DOHH2 (cell line): ENCODE measurements around the gene PRKCZ.

Source experiments
- H3F3A ChIP-seq: fragments of 200-600 bp; sonication (generic), shearing (Covaris generic); 2 replicates; pipeline ENCODE4 v1.6.0; 2016; ENCODE audit warnings: antibody characterized with exemption, mild to moderate bottlenecking; ENCODE audit not compliant: control insufficient read depth, insufficient read depth
- H3K27ac ChIP-seq: fragments of 200-600 bp; sonication (generic); 2 replicates; pipeline ENCODE4 v1.5.1; 2014; ENCODE audit warnings: low read depth, mild to moderate bottlenecking, low read length, moderate library complexity
- H3K27me3 ChIP-seq: fragments of 200-600 bp; sonication (generic); 2 replicates; pipeline ENCODE4 v1.6.1; 2014; ENCODE audit warnings: mild to moderate bottlenecking, low read length, mixed read lengths; ENCODE audit not compliant: control insufficient read depth
- H3K36me3 ChIP-seq: fragments of 200-600 bp; sonication (generic); 2 replicates; pipeline ENCODE4 v1.6.1; 2014; ENCODE audit warnings: mild to moderate bottlenecking, low read length, moderate library complexity, mixed read lengths; ENCODE audit not compliant: control insufficient read depth
- H3K4me1 ChIP-seq: fragments of 200-600 bp; sonication (generic); 2 replicates; pipeline ENCODE4 v1.6.1; 2014; ENCODE audit warnings: mild to moderate bottlenecking, low read length, mixed read lengths; ENCODE audit not compliant: control insufficient read depth
- H3K4me2 ChIP-seq: fragments of 200-600 bp; sonication (generic); 2 replicates; pipeline ENCODE4 v1.6.0; 2014; ENCODE audit warnings: mild to moderate bottlenecking, low read length, moderate library complexity
- H3K4me3 ChIP-seq: fragments of 200-600 bp; sonication (generic); 2 replicates; pipeline ENCODE4 v1.5.1; 2014; ENCODE audit warnings: mild to moderate bottlenecking, low read length, mixed read lengths
- H3K79me2 ChIP-seq: fragments of 200-600 bp; sonication (generic); 2 replicates; pipeline ENCODE4 v1.6.1; 2014; ENCODE audit warnings: mild to moderate bottlenecking, low read length, mixed read lengths; ENCODE audit not compliant: control insufficient read depth
- H3K9me2 ChIP-seq: fragments of 200-600 bp; sonication (generic); replicated peaks from 2 replicates; pipeline ENCODE4 v1.6.1; 2014; ENCODE audit warnings: mild to moderate bottlenecking, low read length, mixed read lengths; ENCODE audit not compliant: control insufficient read depth
- H3K9me3 ChIP-seq: fragments of 200-600 bp; sonication (generic); 2 replicates; pipeline ENCODE4 v1.6.1; 2014; ENCODE audit warnings: antibody characterized with exemption, low read length, mixed read lengths; ENCODE audit not compliant: control insufficient read depth, insufficient read depth
- H4K20me1 ChIP-seq: fragments of 200-600 bp; sonication (generic); 2 replicates; pipeline ENCODE4 v1.6.0; 2014; ENCODE audit warnings: low read depth, mild to moderate bottlenecking, antibody characterized with exemption, low read length, moderate library complexity; ENCODE audit not compliant: control insufficient read depth, insufficient read depth
- EZH2phosphoT487 ChIP-seq: fragments of 200-600 bp; sonication (generic); IDR thresholded peaks from 2 replicates; pipeline ENCODE4 v1.6.1; 2017; ENCODE audit warnings: borderline replicate concordance, mild to moderate bottlenecking, antibody characterized with exemption, low read length, moderate library complexity, mixed read lengths
- TF ChIP-seq, protein P1 (sequence below): fragments of 200-600 bp; sonication (generic); IDR thresholded peaks from one replicate; pipeline ENCODE4 v1.5.1; 2014; ENCODE audit warnings: antibody characterized with exemption, mild to moderate bottlenecking, low read depth, low read length; ENCODE audit not compliant: poor library complexity, severe bottlenecking

Gene PRKCZ

DNA sequence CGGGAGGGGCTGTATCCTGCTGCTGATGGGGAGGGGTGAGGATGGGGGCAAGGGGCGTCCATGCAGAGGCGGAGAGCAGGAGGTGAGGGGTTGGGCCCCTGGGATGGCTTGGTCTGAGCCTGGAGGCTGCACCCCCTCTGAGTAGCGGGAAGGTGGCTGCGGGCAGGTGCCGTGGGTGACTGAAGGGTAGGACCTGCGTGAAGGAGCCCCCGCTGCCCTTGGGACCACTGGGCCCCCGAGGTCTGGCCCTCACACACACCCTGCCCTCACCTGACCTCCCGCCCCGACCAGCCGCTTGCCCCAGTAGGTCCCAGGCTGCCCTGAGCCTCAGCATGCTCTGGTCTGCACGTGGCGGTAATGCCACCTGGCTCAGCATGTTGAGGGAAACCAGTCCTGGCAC is 165.1 kb downstream of the PRKCZ start:
- Histone ChIP-seq H3F3A (no peaks in the 10 kb centered on the region), H3K27ac (no peak overlapping the region), H3K9me2 (no peaks in the 10 kb centered on the region), H3K79me2 (no peaks in the 10 kb centered on the region), H4K20me1 (no peaks in the 10 kb centered on the region), H3K4me3 (no peak overlapping the region), H3K36me3 (no peaks in the 10 kb centered on the region), H3K9me3 (no peaks in the 10 kb centered on the region), H3K4me1 (no peaks in the 10 kb centered on the region), H3K27me3 (no peaks in the 10 kb centered on the region), H3K4me2 (no peak overlapping the region)
- TF ChIP-seq, protein P1, sequence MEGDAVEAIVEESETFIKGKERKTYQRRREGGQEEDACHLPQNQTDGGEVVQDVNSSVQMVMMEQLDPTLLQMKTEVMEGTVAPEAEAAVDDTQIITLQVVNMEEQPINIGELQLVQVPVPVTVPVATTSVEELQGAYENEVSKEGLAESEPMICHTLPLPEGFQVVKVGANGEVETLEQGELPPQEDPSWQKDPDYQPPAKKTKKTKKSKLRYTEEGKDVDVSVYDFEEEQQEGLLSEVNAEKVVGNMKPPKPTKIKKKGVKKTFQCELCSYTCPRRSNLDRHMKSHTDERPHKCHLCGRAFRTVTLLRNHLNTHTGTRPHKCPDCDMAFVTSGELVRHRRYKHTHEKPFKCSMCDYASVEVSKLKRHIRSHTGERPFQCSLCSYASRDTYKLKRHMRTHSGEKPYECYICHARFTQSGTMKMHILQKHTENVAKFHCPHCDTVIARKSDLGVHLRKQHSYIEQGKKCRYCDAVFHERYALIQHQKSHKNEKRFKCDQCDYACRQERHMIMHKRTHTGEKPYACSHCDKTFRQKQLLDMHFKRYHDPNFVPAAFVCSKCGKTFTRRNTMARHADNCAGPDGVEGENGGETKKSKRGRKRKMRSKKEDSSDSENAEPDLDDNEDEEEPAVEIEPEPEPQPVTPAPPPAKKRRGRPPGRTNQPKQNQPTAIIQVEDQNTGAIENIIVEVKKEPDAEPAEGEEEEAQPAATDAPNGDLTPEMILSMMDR, result no peak
- no peak for TF ChIP-seq EZH2phosphoT487

DNA sequence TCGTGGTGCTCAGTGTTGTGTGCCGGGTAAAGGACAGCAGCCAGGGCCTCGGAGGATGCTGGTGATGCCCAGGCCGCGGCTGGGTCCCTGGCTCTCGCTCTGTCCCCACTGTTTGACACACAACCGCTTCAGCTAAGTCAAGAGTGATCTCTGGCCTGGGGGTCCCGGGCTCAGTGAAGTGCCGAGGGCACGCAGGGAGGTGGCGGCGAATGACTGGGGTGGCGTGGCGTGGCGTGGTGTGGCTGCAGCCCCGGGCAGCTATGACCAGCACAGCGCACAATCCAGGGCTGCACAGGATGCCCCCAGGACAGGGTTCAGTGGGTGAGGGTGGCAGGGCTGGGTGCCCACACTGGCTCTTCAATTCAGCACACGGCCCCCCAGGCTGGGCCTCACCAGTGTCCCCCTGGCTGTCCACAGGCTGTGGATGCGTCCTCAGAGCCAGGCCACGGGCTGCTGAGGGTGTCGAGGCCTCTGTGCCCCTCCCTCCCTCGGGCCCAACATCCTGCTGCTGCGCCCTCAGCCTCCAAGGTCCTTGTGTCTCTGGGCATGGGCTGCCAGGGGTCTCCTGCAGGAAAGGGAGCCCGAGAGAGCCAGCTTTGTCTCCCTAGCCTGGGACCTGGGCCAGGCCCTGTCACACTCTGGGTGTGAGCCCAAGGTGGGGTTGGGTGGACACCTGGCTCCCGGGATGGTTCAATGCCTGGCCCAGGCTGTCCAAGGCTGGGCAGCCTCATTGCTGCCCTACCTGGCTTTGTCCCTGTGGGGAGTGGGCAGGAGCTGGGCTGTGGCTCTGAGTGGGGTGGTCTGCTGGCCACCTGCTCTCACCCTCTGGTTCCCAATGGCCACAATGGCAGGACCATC is 165.9 kb downstream of the PRKCZ start:
- Histone ChIP-seq H3K9me3 (no peaks in the 10 kb centered on the region), H3K9me2 (no peaks in the 10 kb centered on the region), H3K4me1 (no peaks in the 10 kb centered on the region), H3F3A (no peaks in the 10 kb centered on the region), H3K4me2 (no peak overlapping the region), H4K20me1 (no peaks in the 10 kb centered on the region), H3K27ac (no peak overlapping the region), H3K36me3 (no peaks in the 10 kb centered on the region), H3K27me3 (no peaks in the 10 kb centered on the region), H3K79me2 (no peaks in the 10 kb centered on the region), H3K4me3 (no peak overlapping the region)
- TF ChIP-seq, protein P1, result no peak
- TF ChIP-seq EZH2phosphoT487, result no peak

GRCh38 chr1:2216767-2217058 is 166.5 kb downstream of the PRKCZ start:
- H3K36me3 ChIP-seq, result no peaks in the 10 kb centered on the region
- TF ChIP-seq, protein P1, result no peak
- no peak for TF ChIP-seq EZH2phosphoT487
- H3K9me2 ChIP-seq, result no peaks in the 10 kb centered on the region
- H4K20me1 ChIP-seq, result no peaks in the 10 kb centered on the region
- H3K4me1 ChIP-seq, result no peaks in the 10 kb centered on the region
- H3K27ac ChIP-seq, result no peak overlapping the region
- no peak overlapping the region for H3K4me3 ChIP-seq
- H3K79me2 ChIP-seq, result no peaks in the 10 kb centered on the region
- H3F3A ChIP-seq, result no peaks in the 10 kb centered on the region
- no peaks in the 10 kb centered on the region for H3K27me3 ChIP-seq
- H3K4me2 ChIP-seq, result no peak overlapping the region
- H3K9me3 ChIP-seq, result no peaks in the 10 kb centered on the region
